ENCODE results near the gene OR51E2.

Gene OR51E2

DNA sequence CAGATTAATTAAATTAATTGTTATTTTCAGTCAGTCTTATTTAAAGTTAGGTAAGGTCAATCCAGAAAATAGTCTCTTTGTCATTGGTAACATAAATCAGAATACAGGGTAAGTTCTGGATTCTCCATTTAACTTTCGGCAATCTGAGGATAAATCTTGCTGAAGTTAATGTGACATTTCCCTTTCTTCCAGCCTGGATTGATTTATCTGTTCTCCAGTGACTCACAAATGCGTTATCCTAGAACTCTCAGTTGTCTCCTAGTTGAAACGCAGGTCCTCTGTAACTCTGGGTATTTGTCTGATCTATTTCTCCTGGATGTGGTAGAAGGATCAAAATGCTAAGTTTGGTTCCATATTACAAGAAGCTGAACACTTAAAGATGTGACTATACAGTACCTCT is 32.9 kb downstream of the OR51E2 start:
- TF ChIP-seq Cebpa-rat (IDR thresholded peaks at IDR 0.05): no peak
- Histone ChIP-seq H3K36me3 (no peaks in the 10 kb centered on the region), H3K4me2 (no peak overlapping the region), H3K9me3 (no peaks in the 10 kb centered on the region), H3K4me1 (no peaks in the 10 kb centered on the region), H3K27me3 (no peaks in the 10 kb centered on the region), H3K9ac (no peak overlapping the region), H3K4me3 (no peak overlapping the region), H3K27ac (no peak overlapping the region), H4K20me1 (no peaks in the 10 kb centered on the region)

DNA sequence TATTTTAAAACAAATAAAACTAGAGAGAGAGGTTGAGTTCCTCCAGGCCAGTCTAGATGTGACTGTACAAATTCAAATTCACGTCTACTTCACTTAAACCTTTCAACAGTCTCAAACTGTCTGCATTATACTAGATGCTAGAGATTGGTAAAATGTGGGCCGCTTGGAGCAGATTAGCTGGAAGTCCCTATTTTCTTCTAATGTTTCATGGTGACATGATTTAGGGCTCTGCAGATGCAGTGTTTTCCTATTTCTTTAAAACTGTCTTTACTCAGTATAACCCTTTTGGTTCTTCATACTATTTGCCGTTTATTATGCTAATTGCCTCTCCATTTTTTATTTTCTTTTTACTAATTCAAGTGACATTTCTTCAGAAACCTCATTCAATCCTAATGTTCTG is 33.5 kb downstream of the OR51E2 start:
- Histone ChIP-seq H3K4me3 (no peak overlapping the region), H3K27ac (no peak overlapping the region), H3K4me1 (no peaks in the 10 kb centered on the region), H4K20me1 (no peaks in the 10 kb centered on the region), H3K4me2 (no peak overlapping the region), H3K9ac (no peak overlapping the region), H3K9me3 (no peaks in the 10 kb centered on the region), H3K27me3 (no peaks in the 10 kb centered on the region), H3K36me3 (no peaks in the 10 kb centered on the region)
- no peak for TF ChIP-seq Cebpa-rat (IDR thresholded peaks at IDR 0.05)

DNA sequence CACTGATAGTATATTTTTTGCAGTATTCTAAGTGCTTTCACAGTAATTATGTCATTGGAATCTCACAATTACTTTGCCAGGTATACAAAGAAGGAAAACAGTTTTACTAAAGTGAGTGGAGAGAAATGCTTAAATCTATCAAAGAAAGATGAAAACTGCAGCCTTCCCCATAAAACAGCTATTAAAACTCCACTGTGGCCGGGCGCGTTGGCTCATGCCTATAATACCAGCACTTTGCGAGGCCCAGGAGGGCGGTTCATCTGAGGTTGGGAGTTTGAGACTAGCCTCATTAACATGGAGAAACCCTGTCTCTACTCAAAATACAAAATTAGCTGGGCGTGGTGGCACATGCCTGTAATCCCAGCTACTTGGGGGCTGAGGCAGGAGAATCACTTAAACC is 34.8 kb downstream of the OR51E2 start:
- H3K27ac ChIP-seq: no peak overlapping the region
- H3K9ac ChIP-seq: no peak overlapping the region
- H3K27me3 ChIP-seq: no peaks in the 10 kb centered on the region
- H3K4me2 ChIP-seq: no peak overlapping the region
- no peak for TF ChIP-seq Cebpa-rat (IDR thresholded peaks at IDR 0.05)
- no peaks in the 10 kb centered on the region for H3K36me3 ChIP-seq
- no peaks in the 10 kb centered on the region for H3K4me1 ChIP-seq
- H3K9me3 ChIP-seq: no peaks in the 10 kb centered on the region
- H4K20me1 ChIP-seq: no peaks in the 10 kb centered on the region
- H3K4me3 ChIP-seq: no peak overlapping the region

DNA sequence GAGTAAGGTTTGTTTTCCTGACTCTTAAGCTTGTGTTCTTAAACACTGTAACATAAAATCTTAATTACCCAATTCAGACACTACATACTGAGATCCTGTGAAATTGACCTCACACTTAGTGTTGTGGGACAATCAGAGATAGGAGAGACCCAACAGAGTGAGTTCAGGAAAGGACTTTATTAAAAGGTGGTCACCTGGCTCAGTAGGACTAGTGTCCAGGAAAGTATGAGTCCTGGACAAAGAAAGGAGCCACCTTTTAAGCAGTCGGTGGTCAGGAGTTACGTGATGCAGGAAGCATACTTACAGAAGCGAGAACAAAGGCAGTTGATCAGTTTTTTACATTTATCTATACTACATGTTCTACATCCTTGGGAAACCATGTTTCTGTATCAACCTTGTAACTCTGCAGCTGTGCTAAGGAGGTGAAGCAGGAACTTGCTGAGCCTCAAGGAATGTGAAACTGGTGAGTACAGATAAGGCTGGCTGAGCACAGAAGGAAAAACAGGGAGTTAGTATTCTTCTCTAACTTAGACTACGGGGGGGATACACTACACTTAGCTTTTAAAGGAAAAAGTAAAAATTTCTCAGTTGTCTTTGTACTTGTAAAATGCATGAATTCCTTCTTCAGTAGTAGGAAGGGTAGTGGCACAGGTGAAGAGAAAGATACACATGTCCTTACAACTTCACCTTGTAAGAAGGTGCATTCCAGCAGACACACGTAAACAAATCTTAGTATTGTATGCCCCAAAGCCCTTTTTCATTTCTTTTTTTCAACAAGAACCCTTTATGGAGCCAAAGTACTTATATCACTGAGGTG is 38.8 kb downstream of the OR51E2 start:
- TF ChIP-seq Cebpa-rat (IDR thresholded peaks at IDR 0.05): no peak
- no peak overlapping the region for H3K27ac ChIP-seq
- H4K20me1 ChIP-seq: no peaks in the 10 kb centered on the region
- no peaks in the 10 kb centered on the region for H3K27me3 ChIP-seq
- no peaks in the 10 kb centered on the region for H3K9me3 ChIP-seq
- no peak overlapping the region for H3K4me2 ChIP-seq
- no peak overlapping the region for H3K9ac ChIP-seq
- H3K4me1 ChIP-seq: no peaks in the 10 kb centered on the region
- no peak overlapping the region for H3K4me3 ChIP-seq
- no peaks in the 10 kb centered on the region for H3K36me3 ChIP-seq

DNA sequence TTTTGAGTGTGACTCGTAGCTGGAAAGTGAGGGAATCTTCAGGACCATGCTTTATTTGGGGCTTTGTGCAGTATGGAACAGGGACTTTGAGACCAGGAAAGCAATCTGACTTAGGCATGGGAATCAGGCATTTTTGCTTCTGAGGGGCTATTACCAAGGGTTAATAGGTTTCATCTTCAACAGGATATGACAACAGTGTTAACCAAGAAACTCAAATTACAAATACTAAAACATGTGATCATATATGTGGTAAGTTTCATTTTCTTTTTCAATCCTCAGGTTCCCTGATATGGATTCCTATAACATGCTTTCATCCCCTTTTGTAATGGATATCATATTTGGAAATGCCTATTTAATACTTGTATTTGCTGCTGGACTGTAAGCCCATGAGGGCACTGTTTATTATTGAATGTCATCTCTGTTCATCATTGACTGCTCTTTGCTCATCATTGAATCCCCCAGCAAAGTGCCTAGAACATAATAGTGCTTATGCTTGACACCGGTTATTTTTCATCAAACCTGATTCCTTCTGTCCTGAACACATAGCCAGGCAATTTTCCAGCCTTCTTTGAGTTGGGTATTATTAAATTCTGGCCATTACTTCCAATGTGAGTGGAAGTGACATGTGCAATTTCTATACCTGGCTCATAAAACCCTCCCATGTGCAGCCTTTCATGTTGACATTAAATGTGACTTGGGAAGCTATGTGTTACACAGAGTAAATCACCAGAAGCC is 42.9 kb downstream of the OR51E2 start:
- Histone ChIP-seq H3K27ac (no peak overlapping the region), H3K36me3 (no peaks in the 10 kb centered on the region), H3K4me1 (no peaks in the 10 kb centered on the region), H3K4me3 (no peak overlapping the region), H3K4me2 (no peak overlapping the region), H4K20me1 (no peaks in the 10 kb centered on the region), H3K27me3 (no peaks in the 10 kb centered on the region), H3K9me3 (no peaks in the 10 kb centered on the region), H3K9ac (no peak overlapping the region)
- TF ChIP-seq Cebpa-rat (IDR thresholded peaks at IDR 0.05): no peak

DNA sequence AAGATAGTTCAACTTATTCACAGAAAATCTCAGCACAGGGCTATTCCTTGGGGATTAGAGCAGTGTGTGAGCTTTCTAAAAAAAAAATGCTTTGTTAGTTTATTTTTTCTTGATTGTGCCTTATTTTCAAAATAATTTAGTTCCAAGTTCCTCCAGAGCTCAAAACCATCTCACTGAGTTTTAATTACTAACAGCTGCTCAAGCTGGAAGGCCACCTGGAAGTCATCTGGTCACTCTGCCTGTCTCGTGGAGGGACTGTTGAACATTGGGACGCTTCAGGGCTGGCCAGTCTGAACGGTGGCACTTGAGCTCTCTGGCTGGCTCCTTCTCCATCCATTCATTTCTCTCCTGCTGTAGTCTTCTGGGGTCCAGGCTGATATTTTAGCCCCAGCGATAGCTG is 49.9 kb downstream of the OR51E2 start:
- H3K9me3 ChIP-seq: no peaks in the 10 kb centered on the region
- no peak overlapping the region for H3K4me3 ChIP-seq

DNA sequence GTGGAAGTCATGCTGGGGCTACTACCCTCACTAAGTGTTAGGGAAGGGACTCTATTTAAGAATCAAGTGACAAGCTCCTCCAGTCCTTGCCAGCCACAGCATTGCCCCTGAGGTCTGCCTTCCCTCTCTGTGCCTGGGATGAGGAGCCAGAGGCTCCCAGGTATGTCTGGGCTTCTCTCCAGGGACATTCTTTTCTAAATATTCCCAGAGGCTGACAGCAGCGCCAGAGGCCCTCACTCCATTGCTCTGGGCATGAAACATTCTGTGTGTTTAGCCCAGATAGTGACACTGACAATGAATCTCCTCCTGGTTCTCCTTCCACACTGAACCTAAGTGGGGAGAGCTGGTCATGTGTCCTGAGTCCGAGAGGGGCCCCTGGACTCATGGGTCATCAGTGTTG is 51.7 kb downstream of the OR51E2 start:
- Histone ChIP-seq H4K20me1 (no peaks in the 10 kb centered on the region), H3K36me3 (no peaks in the 10 kb centered on the region), H3K4me1 (peaks cover 9% of the 10 kb centered on the region; the same call in 1 of the 2 replicates), H3K27ac (no peak overlapping the region), H3K4me2 (no peak overlapping the region), H3K9ac (no peak overlapping the region), H3K27me3 (no peaks in the 10 kb centered on the region), H3K9me3 (no peaks in the 10 kb centered on the region), H3K4me3 (no peak overlapping the region)
- TF ChIP-seq Cebpa-rat (IDR thresholded peaks at IDR 0.05): no peak

More for the DNA sequence above, 49.9 kb downstream of the OR51E2 start:
- TF ChIP-seq Cebpa-rat (IDR thresholded peaks at IDR 0.05): no peak
- no peaks in the 10 kb centered on the region for H3K27me3 ChIP-seq
- H3K36me3 ChIP-seq: no peaks in the 10 kb centered on the region
- no peak overlapping the region for H3K4me2 ChIP-seq
- H3K27ac ChIP-seq: no peak overlapping the region
- H4K20me1 ChIP-seq: no peaks in the 10 kb centered on the region
- H3K4me1 ChIP-seq: peaks cover 5% of the 10 kb centered on the region; the same call in 1 of the 2 replicates
- H3K9ac ChIP-seq: no peak overlapping the region

DNA sequence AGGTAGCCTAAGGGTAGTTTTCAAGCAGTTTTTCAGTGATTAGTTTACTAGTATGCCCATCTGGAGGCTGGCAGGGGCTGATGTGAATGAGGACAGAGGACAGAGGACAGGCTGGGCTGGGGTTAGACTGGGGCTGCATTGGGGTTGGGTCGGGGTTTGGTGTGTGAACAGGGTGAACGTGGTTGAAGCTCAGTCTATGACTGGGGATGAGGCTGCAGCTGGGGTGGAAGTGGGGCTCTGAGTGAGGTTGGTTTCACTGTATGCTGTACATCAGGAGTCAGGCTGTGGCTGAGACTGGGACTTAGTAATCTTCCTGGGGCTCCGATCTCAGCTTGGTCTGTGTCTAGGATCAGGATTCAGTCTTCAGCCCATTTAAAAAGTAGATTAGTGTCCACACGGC is 53.4 kb downstream of the OR51E2 start:
- Histone ChIP-seq H3K27ac (no peak overlapping the region), H3K4me1 (peaks cover 9% of the 10 kb centered on the region; the same call in 1 of the 2 replicates), H3K36me3 (no peaks in the 10 kb centered on the region), H3K27me3 (no peaks in the 10 kb centered on the region), H3K4me2 (no peak overlapping the region), H3K4me3 (no peak overlapping the region), H3K9ac (no peak overlapping the region), H4K20me1 (no peaks in the 10 kb centered on the region), H3K9me3 (no peaks in the 10 kb centered on the region)
- no peak for TF ChIP-seq Cebpa-rat (IDR thresholded peaks at IDR 0.05)

DNA sequence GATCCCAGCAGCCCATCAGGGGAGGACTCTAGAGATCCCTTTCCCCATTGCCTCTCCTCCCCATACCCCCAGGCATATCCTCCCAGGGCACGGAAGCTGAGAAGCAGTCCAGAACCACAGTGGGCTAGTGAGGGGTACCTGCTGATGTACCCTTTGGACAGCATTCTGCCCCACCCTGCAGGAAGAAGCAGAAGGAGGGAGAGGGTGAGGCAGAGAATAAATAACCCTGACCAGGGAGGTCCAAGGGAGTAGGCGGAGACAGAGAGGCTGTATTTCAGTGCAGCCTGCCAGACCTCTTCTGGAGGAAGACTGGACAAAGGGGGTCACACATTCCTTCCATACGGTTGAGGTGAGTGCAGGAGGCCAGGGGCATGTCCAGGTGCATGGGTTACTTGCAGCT is 54.0 kb downstream of the OR51E2 start, which contains the start of gene OR51E1:
Gene OR51E1, plus strand, starts transcription at position 301 of the 400 bp plus-strand sequence. CDS start 8,545 bp downstream, outside the sequence.
- H3K27me3 ChIP-seq: no peaks in the 10 kb centered on the region
- no peak within 1 kb of the TSS for H3K9ac ChIP-seq
- no peak for TF ChIP-seq Cebpa-rat (IDR thresholded peaks at IDR 0.05)
- H3K4me3 ChIP-seq: no peak within 1 kb of the TSS
- no peak within 1 kb of the TSS for H3K27ac ChIP-seq
- H3K4me2 ChIP-seq: peak within 1 kb of the TSS; percentile 13; the same call in 1 of the 2 replicates
- H3K9me3 ChIP-seq: no peaks in the 10 kb centered on the region
- H4K20me1 ChIP-seq: no peaks in the 10 kb centered on the region
- H3K4me1 ChIP-seq: peaks cover 9% of the 10 kb centered on the region; the same call in 1 of the 2 replicates
- no peaks in the 10 kb centered on the region for H3K36me3 ChIP-seq

DNA sequence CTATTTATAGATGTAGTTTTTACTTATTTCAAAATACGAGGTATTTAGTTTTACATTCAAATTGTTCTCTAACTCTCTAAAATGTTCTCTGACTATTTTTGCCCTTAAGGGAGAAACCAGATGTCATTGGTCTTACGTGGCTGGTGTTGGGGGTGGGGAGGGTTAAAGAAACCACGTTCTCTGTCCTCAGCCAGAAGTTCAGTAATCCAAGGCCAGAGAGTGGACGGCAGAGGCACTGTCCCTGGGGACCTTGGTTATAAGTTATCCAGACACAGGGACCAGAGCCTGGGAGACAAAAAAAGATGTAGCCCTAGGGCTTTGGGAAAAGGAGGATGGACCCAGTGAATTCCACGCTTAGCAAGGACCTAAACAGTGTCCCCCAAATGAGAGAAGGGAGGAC is 54.6 kb downstream of the OR51E2 start:
- H4K20me1 ChIP-seq: no peaks in the 10 kb centered on the region
- TF ChIP-seq Cebpa-rat (IDR thresholded peaks at IDR 0.05): no peak
- H3K27me3 ChIP-seq: no peaks in the 10 kb centered on the region
- H3K9me3 ChIP-seq: no peaks in the 10 kb centered on the region
- H3K4me2 ChIP-seq: no peak overlapping the region
- H3K36me3 ChIP-seq: no peaks in the 10 kb centered on the region
- H3K4me3 ChIP-seq: no peak overlapping the region
- no peak overlapping the region for H3K9ac ChIP-seq
- peaks cover 9% of the 10 kb centered on the region; the same call in 1 of the 2 replicates for H3K4me1 ChIP-seq
- H3K27ac ChIP-seq: no peak overlapping the region
